HCT116 (cell line): ENCODE measurements around the gene WDR82. TPM values are rescaled to one million over a fixed set of nuclear protein-coding genes. Genes with fewer than 3 reads are reported as not detected.

Experiments
- ATAC-seq: fragments of 200-7000 bp; cut with Tn5 transposase; 2 replicates; pipeline ENCODE4 v1.9.1; 2020; ENCODE audit warnings: mild to moderate bottlenecking, moderate library complexity
- BruUV-seq: library from RNA; stranded (reverse); fragments of 400-500 nt; replicated peaks from 2 replicates; lab custom pipeline; 2021; lab: Mats Ljungman, UMichigan
- CTCF ChIA-PET: fragments of 300-600 bp; sonication (Branson Sonifier 250); formaldehyde crosslinking; loops from one replicate; lab custom pipeline; 2021; ENCODE audit warnings: antibody characterized with exemption; lab: Charles Lee
- POLR2A ChIA-PET: fragments of 300-600, 350-600 bp; sonication (Branson Sonifier 250); formaldehyde crosslinking; loops from one replicate; lab custom pipeline; 2021; ENCODE audit warnings: antibody characterized with exemption; lab: Charles Lee
- RAD21 ChIA-PET, 2 experiments: fragments of 300-600 bp; sonication (Branson Sonifier 250); formaldehyde crosslinking; loops; one replicate each; lab custom pipeline; 2023; ENCODE audit warnings: low total read pairs in 2 of 2; ENCODE audit not compliant: uncharacterized antibody in 2 of 2, unreplicated experiment in 2 of 2, low non-redundant PET in 1 of 2; lab: Charles Lee
- DNase-seq: peaks from one replicate; pipeline ENCODE4 v3.0.0-alpha.2; 2010; ENCODE audit warnings: low read depth, low spot score
- H2AFZ ChIP-seq: fragments of 200-600 bp; shearing (Covaris generic), sonication (generic); 2 replicates; pipeline ENCODE4 v1.6.1; 2017; ENCODE audit warnings: low read depth, mixed run types, mixed read lengths, antibody characterized with exemption, low read length; ENCODE audit not compliant: poor library complexity, severe bottlenecking
- H3K27ac ChIP-seq: 2 replicates; pipeline ENCODE4 v1.5.1; 2012; ENCODE audit warnings: low read depth, low read length
- H3K27me3 ChIP-seq: fragments of 200-600 bp; sonication (generic); 2 replicates; pipeline ENCODE4 v1.6.1; 2016; ENCODE audit warnings: mixed run types, low read length, mixed read lengths; ENCODE audit not compliant: insufficient read depth
- H3K36me3 ChIP-seq, 2 experiments: fragments of 200-500 bp in 1 of 2; fragments of 200-600 bp in 1 of 2; sonication (Bioruptor generic) in 1 of 2; sonication (generic) in 1 of 2; 2 replicates each; pipeline versions ENCODE4 v1.5.1 to v1.6.1; 2014 to 2016; ENCODE audit warnings: low read length in 2 of 2, inconsistent platforms in 1 of 2, mixed read lengths in 1 of 2, mixed run types in 1 of 2; ENCODE audit not compliant: insufficient read depth in 2 of 2, control insufficient read depth in 1 of 2
- H3K4me1 ChIP-seq, 2 experiments: fragments of 200-600 bp in 1 of 2; sonication (generic) in 1 of 2; 2 replicates each; pipeline versions ENCODE4 v1.5.1 to v1.6.1; 2012 to 2017; ENCODE audit warnings: low read length in 2 of 2, inconsistent platforms in 1 of 2, mild to moderate bottlenecking in 1 of 2, mixed read lengths in 1 of 2, mixed run types in 1 of 2, moderate library complexity in 1 of 2; ENCODE audit not compliant: insufficient read depth in 2 of 2, control insufficient read depth in 1 of 2
- H3K4me2 ChIP-seq: fragments of 200-600 bp; sonication (generic); 2 replicates; pipeline ENCODE4 v1.6.1; 2017; ENCODE audit warnings: mixed run types, low read length, mixed read lengths
- H3K4me3 ChIP-seq, 2 experiments: fragments of 200-600 bp in 1 of 2; sonication (generic) in 1 of 2; replicated peaks in 1 of 2; 2 replicates each; pipeline ENCODE4 v1.5.1; 2011 to 2016; ENCODE audit warnings: low read length in 2 of 2, control low read depth in 1 of 2, low read depth in 1 of 2, mild to moderate bottlenecking in 1 of 2, mixed read lengths in 1 of 2, mixed run types in 1 of 2
- H3K79me2 ChIP-seq: fragments of 200-600 bp; sonication (generic); 2 replicates; pipeline ENCODE4 v1.6.1; 2017; ENCODE audit warnings: mild to moderate bottlenecking, mixed run types, low read length, moderate library complexity, mixed read lengths; ENCODE audit not compliant: insufficient read depth
- H3K9ac ChIP-seq: fragments of 200-600 bp; sonication (generic); 2 replicates; pipeline ENCODE4 v1.6.1; 2016; ENCODE audit warnings: low read length, mixed read lengths
- H3K9me2 ChIP-seq: fragments of 200-600 bp; sonication (generic), shearing (Covaris generic); 2 replicates; pipeline ENCODE4 v1.6.1; 2017; ENCODE audit warnings: mixed run types, mild to moderate bottlenecking, moderate library complexity; ENCODE audit not compliant: insufficient read depth
- H3K9me3 ChIP-seq, 2 experiments: fragments of 200-500 bp in 1 of 2; fragments of 200-600 bp in 1 of 2; sonication (Bioruptor generic) in 1 of 2; sonication (generic) in 1 of 2; 2 replicates each; pipeline ENCODE4 v1.6.1; 2014 to 2017; ENCODE audit warnings: low read length in 2 of 2, mixed read lengths in 2 of 2, inconsistent platforms in 1 of 2, low read depth in 1 of 2, mild to moderate bottlenecking in 1 of 2, mixed run types in 1 of 2, moderate library complexity in 1 of 2; ENCODE audit not compliant: control insufficient read depth in 1 of 2, insufficient read depth in 1 of 2
- H4K20me1 ChIP-seq: fragments of 200-600 bp; sonication (generic), shearing (Covaris generic); 2 replicates; pipeline ENCODE4 v1.6.1; 2017; ENCODE audit warnings: mixed run types, mild to moderate bottlenecking, moderate library complexity; ENCODE audit not compliant: insufficient read depth
- CBX3 ChIP-seq: IDR thresholded peaks from 2 replicates; pipeline ENCODE4 v1.6.1; 2012; ENCODE audit warnings: low read depth
- EGR1 ChIP-seq: IDR thresholded peaks from 2 replicates; pipeline ENCODE4 v1.6.1; 2012; ENCODE audit warnings: low read depth
- EZH2 ChIP-seq: fragments of 200-600 bp; sonication (generic); IDR thresholded peaks from 2 replicates; pipeline ENCODE4 v1.6.1; 2017; ENCODE audit warnings: antibody characterized with exemption, mixed run types
- EZH2phosphoT487 ChIP-seq: fragments of 200-600 bp; IDR thresholded peaks from 2 replicates; pipeline ENCODE4 v1.6.1; 2018; ENCODE audit warnings: antibody characterized with exemption, borderline replicate concordance
- JUND ChIP-seq: IDR thresholded peaks from 2 replicates; pipeline ENCODE4 v1.6.1; 2012
- POLR2A ChIP-seq: IDR thresholded peaks from 2 replicates; pipeline ENCODE4 v1.7.0; 2011; ENCODE audit warnings: borderline replicate concordance; ENCODE audit not compliant: insufficient read depth, insufficient read length; ENCODE audit errors: extremely low read depth
- POLR2AphosphoS5 ChIP-seq: IDR thresholded peaks from 2 replicates; pipeline ENCODE4 v1.6.1; 2011; ENCODE audit warnings: mild to moderate bottlenecking, low read depth, low read length, moderate library complexity
- RAD21 ChIP-seq: IDR thresholded peaks from 2 replicates; pipeline ENCODE4 v1.6.1; 2012; ENCODE audit warnings: low read depth, mild to moderate bottlenecking
- SRF ChIP-seq: IDR thresholded peaks from 2 replicates; pipeline ENCODE4 v1.6.1; 2012; ENCODE audit warnings: low read depth
- TCF7L2 ChIP-seq: IDR thresholded peaks from 2 replicates; pipeline ENCODE4 v1.7.0; 2011; ENCODE audit warnings: borderline replicate concordance, inconsistent platforms; ENCODE audit not compliant: insufficient read depth, insufficient read length; ENCODE audit errors: extremely low read depth
- YY1 ChIP-seq: IDR thresholded peaks from 2 replicates; pipeline ENCODE4 v1.6.1; 2011; ENCODE audit warnings: low read length, low read depth, moderate library complexity, mild to moderate bottlenecking; ENCODE audit not compliant: insufficient replicate concordance; ENCODE audit errors: extremely low read depth
- ZNF274 ChIP-seq: fragments of 200-500 bp; sonication (Bioruptor generic); IDR thresholded peaks from 2 replicates; pipeline ENCODE4 v1.6.1; 2014; ENCODE audit warnings: mild to moderate bottlenecking, low read depth, low read length, inconsistent platforms
- intact Hi-C: fragments of 100-400 bp; cut with micrococcal nuclease; formaldehyde crosslinking; loops from 2 replicates; pipeline ENCODE4 v1.10.0; 2022
- total RNA-seq: library from RNA; stranded (reverse); gene quantifications from one replicate; pipeline ENCODE4 v1.2.1, GENCODE V29; 2021; ENCODE audit not compliant: unreplicated experiment
- TF ChIP-seq, protein P1 (sequence below), 3 experiments: fragments of 200-600 bp in 1 of 3; sonication (generic) in 1 of 3; IDR thresholded peaks in 2 of 3; conservative IDR thresholded peaks in 1 of 3; 2 replicates each; pipeline ENCODE4 v1.5.1; 2012 to 2017; ENCODE audit warnings: low read depth in 2 of 3, low read length in 2 of 3, antibody characterized with exemption in 1 of 3, borderline replicate concordance in 1 of 3, control low read depth in 1 of 3, mild to moderate bottlenecking in 1 of 3, mixed read lengths in 1 of 3, mixed run types in 1 of 3, moderate library complexity in 1 of 3; ENCODE audit not compliant: insufficient read depth in 1 of 3
- TF ChIP-seq, protein P2 (sequence below): IDR thresholded peaks from 2 replicates; pipeline ENCODE4 v1.6.1; 2012

Gene WDR82
- total RNA-seq, 1 experiment from 2014 or later, result 89.7 TPM

DNA sequence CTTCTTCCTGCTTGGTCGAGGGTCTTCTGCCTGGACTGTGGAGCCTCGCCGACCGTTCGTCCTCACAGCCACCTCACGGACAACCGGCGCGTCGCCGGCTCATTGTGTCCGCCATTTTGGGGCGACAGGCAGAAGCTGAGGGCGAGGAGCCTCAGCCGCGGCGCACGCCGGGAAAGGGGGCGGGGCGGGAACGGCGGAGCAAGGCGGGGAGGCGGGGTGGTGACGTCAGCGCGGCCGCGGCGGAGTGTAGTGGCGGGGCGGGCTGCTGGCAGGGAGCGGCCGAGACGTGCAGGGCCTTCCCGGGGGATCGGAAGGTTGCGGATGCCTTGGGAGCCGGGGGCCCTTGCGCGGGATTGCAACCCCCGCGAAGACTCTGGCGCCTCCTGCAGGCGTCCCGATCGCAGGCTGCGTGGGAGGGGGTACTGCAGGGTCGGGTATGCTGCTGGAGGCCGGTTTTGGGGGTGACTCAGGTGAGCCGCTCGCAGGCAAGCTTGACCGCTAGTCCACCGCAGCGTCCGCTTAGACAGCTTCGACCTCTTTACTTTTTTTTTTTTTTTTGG is at the start of gene WDR82 (continued):
- TF ChIP-seq, protein P1, sequence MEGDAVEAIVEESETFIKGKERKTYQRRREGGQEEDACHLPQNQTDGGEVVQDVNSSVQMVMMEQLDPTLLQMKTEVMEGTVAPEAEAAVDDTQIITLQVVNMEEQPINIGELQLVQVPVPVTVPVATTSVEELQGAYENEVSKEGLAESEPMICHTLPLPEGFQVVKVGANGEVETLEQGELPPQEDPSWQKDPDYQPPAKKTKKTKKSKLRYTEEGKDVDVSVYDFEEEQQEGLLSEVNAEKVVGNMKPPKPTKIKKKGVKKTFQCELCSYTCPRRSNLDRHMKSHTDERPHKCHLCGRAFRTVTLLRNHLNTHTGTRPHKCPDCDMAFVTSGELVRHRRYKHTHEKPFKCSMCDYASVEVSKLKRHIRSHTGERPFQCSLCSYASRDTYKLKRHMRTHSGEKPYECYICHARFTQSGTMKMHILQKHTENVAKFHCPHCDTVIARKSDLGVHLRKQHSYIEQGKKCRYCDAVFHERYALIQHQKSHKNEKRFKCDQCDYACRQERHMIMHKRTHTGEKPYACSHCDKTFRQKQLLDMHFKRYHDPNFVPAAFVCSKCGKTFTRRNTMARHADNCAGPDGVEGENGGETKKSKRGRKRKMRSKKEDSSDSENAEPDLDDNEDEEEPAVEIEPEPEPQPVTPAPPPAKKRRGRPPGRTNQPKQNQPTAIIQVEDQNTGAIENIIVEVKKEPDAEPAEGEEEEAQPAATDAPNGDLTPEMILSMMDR (IDR thresholded peaks at IDR 0.05 in 2 of 3, conservative IDR thresholded peaks at IDR 0.05 in 1 of 3; ENCODE audit: borderline replicate concordance in 1 of 3, insufficient read depth in 1 of 3, low read depth in 2 of 3, low read length in 2 of 3), result peak in 2 of 3 experiments; percentile 49 to 54; a peak in 4 of 6 replicates
- TF ChIP-seq ZNF274, result no peak
- peak; percentile 95 for TF ChIP-seq POLR2AphosphoS5
- TF ChIP-seq, all 23 proteins: peak for 10

DNA sequence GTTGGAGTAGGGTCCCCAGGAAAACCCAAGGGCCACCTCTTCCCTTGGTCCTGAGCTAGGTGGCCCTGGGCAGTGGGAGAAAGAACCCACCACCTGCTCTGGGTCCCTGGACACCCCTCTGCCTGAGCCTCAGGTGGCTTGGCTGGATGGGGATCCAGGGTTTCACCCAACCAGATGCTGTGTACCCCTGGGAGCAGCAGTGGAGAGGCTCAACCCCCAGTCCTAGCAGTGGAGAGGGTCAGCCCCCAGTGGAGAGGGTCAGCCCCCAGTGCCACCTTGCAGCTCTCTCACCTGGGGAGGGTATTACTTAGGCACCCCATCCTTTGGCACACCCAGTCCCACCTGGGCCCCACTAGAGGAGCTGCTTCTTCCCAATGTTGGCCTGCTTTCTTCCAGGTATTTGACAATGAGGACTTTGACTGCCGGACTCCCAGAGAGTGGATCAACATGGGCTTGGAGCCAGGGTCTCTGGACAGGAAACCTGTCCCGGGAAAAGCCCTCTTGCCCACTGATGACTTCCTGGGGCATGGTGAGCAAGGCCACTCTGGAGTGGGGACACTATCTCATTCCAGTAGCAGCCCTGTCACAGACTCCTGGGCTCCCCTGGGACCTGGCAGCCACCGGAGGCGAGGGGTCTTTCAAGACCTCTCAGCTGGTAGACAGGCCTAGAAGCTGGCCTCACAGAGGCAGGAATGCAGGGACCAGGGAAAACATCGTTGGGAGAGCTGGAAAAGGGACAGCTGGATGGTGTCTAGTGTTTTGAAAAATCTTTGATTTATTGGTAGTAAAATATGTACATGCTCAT is 49.2 kb upstream of the WDR82 start:
- no peak for DNase-seq
- RAD21 ChIA-PET, result no interaction called here
- TF ChIP-seq EGR1 (no peak), EZH2phosphoT487 (no peak), EZH2 (no peak), RAD21 (no peak), SRF (no peak), YY1 (no peak), CBX3 (no peak), JUND (no peak), POLR2A (no peak), TCF7L2 (no peak)
- TF ChIP-seq, protein P2, sequence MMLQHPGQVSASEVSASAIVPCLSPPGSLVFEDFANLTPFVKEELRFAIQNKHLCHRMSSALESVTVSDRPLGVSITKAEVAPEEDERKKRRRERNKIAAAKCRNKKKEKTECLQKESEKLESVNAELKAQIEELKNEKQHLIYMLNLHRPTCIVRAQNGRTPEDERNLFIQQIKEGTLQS, result no peak
- TF ChIP-seq, protein P1 (IDR thresholded peaks at IDR 0.05 in 2 of 3, conservative IDR thresholded peaks at IDR 0.05 in 1 of 3; ENCODE audit: borderline replicate concordance in 1 of 3, insufficient read depth in 1 of 3, low read depth in 2 of 3, low read length in 2 of 3), result no peak
- Histone ChIP-seq H3K27ac (no peak overlapping the region), H3K9me2 (no peaks in the 10 kb centered on the region), H3K4me3 (no peak overlapping the region), H2AFZ (no peak overlapping the region), H3K36me3 (no peaks in the 10 kb centered on the region), H3K4me1 (no peaks in the 10 kb centered on the region; a peak in 1 of 4 replicates), H3K79me2 (no peaks in the 10 kb centered on the region), H3K9ac (no peak overlapping the region), H4K20me1 (no peaks in the 10 kb centered on the region), H3K9me3 (no peaks in the 10 kb centered on the region), H3K27me3 (no peaks in the 10 kb centered on the region), H3K4me2 (no peak overlapping the region)
- ATAC-seq, result no peak
- no TSS peak for BruUV-seq
- CTCF ChIA-PET, result no interaction called here
- POLR2A ChIA-PET, result no interaction called here
- intact Hi-C loops, result no loop called here
